ENCODE data around the gene FBXO42. TPM values are rescaled to one million over a fixed set of nuclear protein-coding genes. Genes with fewer than 3 reads are reported as not detected.
A peak's percentile ranks its signal among the peaks of the same experiment; 100 is the strongest.

The FBXO42 gene
- total and polyA plus RNA-seq, 12 donors, result 14.0 to 44.9 (median 19.7) TPM

GRCh38 chr1:16243215-16243610 is 109.1 kb downstream of the FBXO42 start:
- Histone ChIP-seq H3K9me3 (replicated peaks in 1 of 3) (no peaks in the 10 kb centered on the region), H3K4me1 (replicated peaks in 1 of 2) (peaks cover 4 to 14% of the 10 kb centered on the region in 2 donors), H3K36me3 (replicated peaks in 1 of 2) (peaks cover 0 to 5% of the 10 kb centered on the region in 2 donors), H3K27me3 (no peaks in the 10 kb centered on the region), H3K27ac (no peak overlapping the region), H3K4me3 (no peak overlapping the region)
- DNase-seq, result peak in 2 of 7 donors; percentile 8 to 23
- TF ChIP-seq CTCF (IDR thresholded peaks at IDR 0.05) (no peak), POLR2A (IDR thresholded peaks at IDR 0.05) (no peak)
- intact Hi-C loops (cut with DNase I), result loop anchor here in 1 of 2 donors (5.0 kb wide), 1 partner anchor 161 kb away; no protein-coding TSS in a partner anchor
- 70 to 80% (median 77%) methylated on average over 7 to 8 of the region's 8 CpGs for WGBS, 4 donors

GRCh38 chr1:16242556-16243214 is 109.6 kb downstream of the FBXO42 start:
- 81 to 87% (median 85%) methylated on average over 15 to 17 of the region's 17 CpGs for WGBS, 4 donors
- intact Hi-C loops (cut with DNase I), result loop anchor here in 1 of 2 donors (5.0 kb wide), 1 partner anchor 160 kb away; no protein-coding TSS in a partner anchor
- Histone ChIP-seq H3K36me3 (replicated peaks in 1 of 2) (peaks cover 0 to 5% of the 10 kb centered on the region in 2 donors), H3K27ac (no peak overlapping the region), H3K4me3 (no peak overlapping the region), H3K4me1 (replicated peaks in 1 of 2) (peaks cover 3 to 12% of the 10 kb centered on the region in 2 donors), H3K27me3 (no peaks in the 10 kb centered on the region), H3K9me3 (replicated peaks in 1 of 3) (no peaks in the 10 kb centered on the region)
- TF ChIP-seq POLR2A (IDR thresholded peaks at IDR 0.05), result no peak
- TF ChIP-seq CTCF (IDR thresholded peaks at IDR 0.05), result no peak
- peak in 2 of 7 donors; percentile 6 to 22 for DNase-seq

- no peak overlapping the region for H3K27ac ChIP-seq
- 65 to 79% (median 70%) methylated on average over 10 of the region's 10 CpGs for WGBS, 4 donors
- H3K4me3 ChIP-seq, result no peak overlapping the region
- H3K36me3 ChIP-seq (replicated peaks in 1 of 2), result no peaks in the 10 kb centered on the region
- TF ChIP-seq POLR2A (IDR thresholded peaks at IDR 0.05) (no peak), CTCF (IDR thresholded peaks at IDR 0.05) (no peak)
- peak in 1 of 7 donors; percentile 24 for DNase-seq
- peaks cover 9 to 23% of the 10 kb centered on the region in 2 donors for H3K4me1 ChIP-seq (replicated peaks in 1 of 2)
- H3K27me3 ChIP-seq, result no peaks in the 10 kb centered on the region
- no peaks in the 10 kb centered on the region for H3K9me3 ChIP-seq (replicated peaks in 1 of 3)
- intact Hi-C loops (cut with DNase I), result loop anchor here in 1 of 2 donors (5.0 kb wide), 1 partner anchor 159 kb away; no protein-coding TSS in a partner anchor
Measured at GRCh38 chr1:16241221-16241708, 111.0 kb downstream of the FBXO42 start.

GRCh38 chr1:16239972-16240491 is 112.2 kb downstream of the FBXO42 start:
- Histone ChIP-seq H3K4me3 (no peak overlapping the region), H3K27ac (no peak overlapping the region), H3K4me1 (replicated peaks in 1 of 2) (peaks cover 9 to 30% of the 10 kb centered on the region in 2 donors), H3K36me3 (replicated peaks in 1 of 2) (no peaks in the 10 kb centered on the region), H3K27me3 (no peaks in the 10 kb centered on the region), H3K9me3 (replicated peaks in 1 of 3) (no peaks in the 10 kb centered on the region)
- 80 to 93% (median 83%) methylated on average over 2 of the region's 2 CpGs for WGBS, 4 donors
- DNase-seq, result peak in 1 of 7 donors; percentile 13
- intact Hi-C loops (cut with DNase I), result loop anchor here in 1 of 2 donors (5.0 kb wide), 1 partner anchor 158 kb away; no protein-coding TSS in a partner anchor
- TF ChIP-seq CTCF (IDR thresholded peaks at IDR 0.05), result no peak
- no peak for TF ChIP-seq POLR2A (IDR thresholded peaks at IDR 0.05)
